CD4-positive, alpha-beta T cell treated with Interleukin-12 subunit alpha and Interleukin-12 subunit beta, for 1 hour (primary cell): ENCODE measurements around the gene NEGR1.

ENCODE experiments used
- DNase-seq: peaks from one replicate; pipeline ENCODE4 v3.0.0-alpha.2; 2020

The NEGR1 gene

GRCh38 chr1:71766748-71767147 lies 515.6 kb downstream of the NEGR1 start:
- no peak for DNase-seq

DNA sequence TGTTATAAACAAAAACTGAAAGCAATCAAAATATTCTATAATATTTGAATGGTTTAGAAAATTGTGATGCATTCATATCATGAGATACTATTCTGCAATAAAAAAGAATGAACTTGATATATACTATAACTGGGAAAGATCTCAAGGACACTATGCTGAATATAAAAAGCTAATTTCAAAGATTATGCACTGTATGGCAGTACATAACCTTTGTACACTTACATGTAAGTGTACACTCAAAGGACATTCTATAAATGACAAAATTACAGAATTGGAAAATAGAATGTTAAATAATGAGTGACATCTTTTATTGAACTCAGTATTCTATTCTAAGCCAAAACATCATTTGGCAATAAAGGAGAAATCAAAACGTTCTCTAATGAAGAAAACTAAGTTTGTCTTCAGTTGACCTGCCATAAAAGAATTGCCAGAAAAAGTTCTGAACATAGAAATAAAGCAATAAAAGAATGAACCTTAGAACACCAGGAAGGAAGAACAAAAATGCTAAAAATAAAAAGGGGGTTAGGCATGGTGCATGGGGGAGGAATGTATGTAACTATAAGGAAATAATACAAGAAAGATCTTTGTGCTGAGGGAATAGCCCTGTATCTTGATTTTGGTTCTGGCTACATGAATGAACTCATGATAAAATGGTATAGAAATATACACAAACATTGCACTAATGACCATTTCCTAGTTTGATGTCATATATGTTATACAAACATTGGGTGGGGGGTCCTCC lies 519.7 kb downstream of the NEGR1 start:
- DNase-seq: no peak

- DNase-seq: no peak
Observed at GRCh38 chr1:71755441-71755840, 526.9 kb downstream of the NEGR1 start.

- DNase-seq: no peak
Observed at GRCh38 chr1:71753746-71754145, 528.6 kb downstream of the NEGR1 start.

DNA sequence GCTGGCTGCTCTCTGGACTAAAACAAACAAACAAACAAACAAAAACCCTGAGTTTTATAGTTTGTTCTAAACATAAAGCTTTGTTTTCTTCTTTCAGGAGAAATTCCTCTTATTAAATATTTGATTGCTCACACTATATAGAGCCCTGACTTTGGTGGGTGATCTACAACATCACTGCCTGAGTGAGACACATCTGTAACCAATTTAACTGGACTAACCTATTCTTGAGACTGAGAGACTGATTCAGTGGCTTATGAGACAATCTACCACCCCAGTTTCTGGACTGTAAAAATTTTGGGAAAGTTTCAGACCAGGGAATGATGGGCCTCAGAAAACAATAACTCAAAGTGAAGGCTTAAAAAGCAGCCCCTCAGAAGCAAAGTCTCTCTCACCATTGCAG lies 537.0 kb downstream of the NEGR1 start:
- no peak for DNase-seq

DNA sequence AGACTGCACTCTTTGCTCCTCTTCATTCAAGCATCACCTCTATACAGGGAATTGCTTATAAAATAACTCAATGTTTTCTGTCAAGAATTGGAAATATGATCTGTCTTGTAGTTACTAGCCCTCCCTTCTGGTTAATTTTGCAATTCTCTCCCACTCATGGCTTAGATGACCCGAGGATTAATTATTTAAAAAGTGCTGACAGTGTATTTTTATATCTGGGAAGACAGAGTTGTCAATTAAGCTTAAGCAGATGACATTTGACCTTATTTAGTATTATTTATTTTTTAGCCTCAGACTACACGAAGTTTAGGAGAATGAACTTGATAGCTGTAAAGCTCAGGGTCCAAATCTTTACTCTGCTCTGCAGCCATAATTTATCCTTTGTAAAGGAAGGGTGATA lies 538.5 kb downstream of the NEGR1 start:
- DNase-seq: no peak

GRCh38 chr1:71738910-71739309 lies 543.4 kb downstream of the NEGR1 start:
- DNase-seq: no peak

DNA sequence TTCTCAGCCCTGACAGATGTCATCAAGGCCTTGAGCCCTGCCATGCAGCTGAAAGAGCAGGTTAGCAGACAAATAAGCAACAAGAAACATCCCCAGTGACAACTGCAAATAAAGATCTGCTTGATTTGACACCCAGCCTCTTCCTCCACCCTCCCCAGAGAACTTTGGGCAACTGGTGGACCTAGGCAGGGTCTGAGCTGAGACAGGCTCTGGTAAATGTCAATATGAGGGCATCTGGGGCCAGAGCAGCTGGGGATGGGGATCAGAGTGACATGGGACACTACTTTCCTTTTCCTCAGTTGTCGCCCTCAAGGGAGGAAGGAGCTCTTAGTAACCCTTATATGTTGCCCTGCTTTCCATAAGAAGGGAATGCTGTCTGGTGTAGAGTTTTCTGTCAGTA lies 544.1 kb downstream of the NEGR1 start:
- DNase-seq: no peak

DNA sequence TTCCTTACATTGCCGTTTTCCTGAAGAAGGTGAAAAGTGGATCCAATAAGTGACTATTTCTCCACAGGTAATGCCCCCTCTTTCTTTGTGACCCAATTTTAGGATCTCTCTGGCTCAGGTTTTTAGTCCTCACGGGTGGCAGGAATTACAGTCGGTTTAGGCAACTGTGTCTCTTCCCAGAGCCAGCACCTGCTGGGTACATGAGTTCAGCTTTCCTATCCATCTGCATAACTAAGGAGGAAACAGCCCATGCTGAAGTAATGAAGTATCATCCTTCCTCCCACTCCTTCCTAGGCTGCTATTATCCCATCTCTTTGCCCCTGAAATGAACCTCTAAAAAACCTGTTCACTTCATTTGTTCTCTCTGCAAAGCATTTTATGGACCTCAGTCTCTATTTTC lies 544.6 kb downstream of the NEGR1 start:
- no peak for DNase-seq

DNA sequence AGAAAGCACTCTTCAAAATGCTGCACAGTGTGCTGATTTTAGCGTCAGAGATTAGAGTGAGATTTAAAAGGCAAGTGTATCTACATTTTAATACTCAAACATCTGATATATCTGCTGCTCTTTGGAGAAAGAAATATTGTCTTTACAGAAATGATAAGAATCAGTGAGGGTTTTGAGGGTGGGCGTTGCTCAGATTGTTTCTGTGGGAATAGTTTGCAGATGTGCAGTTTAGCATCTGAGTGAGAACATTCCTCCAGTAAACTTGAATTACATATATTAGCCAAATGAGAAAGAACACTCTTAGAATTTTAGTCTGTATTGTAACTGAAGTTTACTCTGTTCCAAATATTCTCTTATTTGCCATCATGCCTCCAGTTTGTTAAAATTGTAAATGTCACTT lies 549.2 kb downstream of the NEGR1 start:
- no peak for DNase-seq

DNA sequence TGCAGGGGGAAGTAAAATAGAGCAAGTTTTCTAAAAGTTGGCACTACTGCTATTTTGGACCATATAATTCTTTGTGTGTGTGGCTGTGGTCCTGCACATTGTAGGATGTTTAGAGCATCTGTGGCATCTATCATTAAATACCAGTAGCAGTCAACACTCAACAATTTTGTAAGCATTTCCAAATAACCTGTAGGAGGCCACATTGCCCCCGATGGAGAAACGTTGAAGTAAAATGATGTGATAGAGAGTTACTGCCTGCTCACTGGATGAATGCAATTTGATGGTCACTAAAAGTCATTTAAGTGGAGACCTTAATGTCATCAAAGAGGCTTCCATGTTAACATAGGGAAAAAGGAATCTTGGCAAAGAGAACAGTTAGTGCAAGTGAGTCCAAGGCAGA lies 560.8 kb downstream of the NEGR1 start:
- no peak for DNase-seq

DNA sequence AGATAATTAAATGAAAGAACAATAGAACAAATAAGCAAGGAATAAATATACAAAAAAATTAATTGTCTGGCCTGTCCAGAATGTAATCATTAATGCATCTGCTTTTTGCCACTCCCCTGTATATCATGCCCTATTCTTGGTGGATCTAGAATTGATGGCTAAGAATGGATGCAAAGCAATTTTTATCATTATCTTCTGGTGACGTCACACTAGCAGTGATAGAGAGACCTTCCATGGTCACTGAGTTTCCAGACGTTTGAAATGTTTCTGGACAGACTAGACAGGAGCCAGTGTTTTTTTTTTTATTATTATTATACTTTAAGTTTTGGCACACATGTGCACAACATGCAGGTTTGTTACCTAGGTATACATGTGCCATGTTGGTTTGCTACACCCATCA lies 563.0 kb downstream of the NEGR1 start:
- no peak for DNase-seq

GRCh38 chr1:71717186-71717585 lies 565.2 kb downstream of the NEGR1 start:
- no peak for DNase-seq

GRCh38 chr1:71711456-71711855 lies 570.9 kb downstream of the NEGR1 start:
- no peak for DNase-seq

DNA sequence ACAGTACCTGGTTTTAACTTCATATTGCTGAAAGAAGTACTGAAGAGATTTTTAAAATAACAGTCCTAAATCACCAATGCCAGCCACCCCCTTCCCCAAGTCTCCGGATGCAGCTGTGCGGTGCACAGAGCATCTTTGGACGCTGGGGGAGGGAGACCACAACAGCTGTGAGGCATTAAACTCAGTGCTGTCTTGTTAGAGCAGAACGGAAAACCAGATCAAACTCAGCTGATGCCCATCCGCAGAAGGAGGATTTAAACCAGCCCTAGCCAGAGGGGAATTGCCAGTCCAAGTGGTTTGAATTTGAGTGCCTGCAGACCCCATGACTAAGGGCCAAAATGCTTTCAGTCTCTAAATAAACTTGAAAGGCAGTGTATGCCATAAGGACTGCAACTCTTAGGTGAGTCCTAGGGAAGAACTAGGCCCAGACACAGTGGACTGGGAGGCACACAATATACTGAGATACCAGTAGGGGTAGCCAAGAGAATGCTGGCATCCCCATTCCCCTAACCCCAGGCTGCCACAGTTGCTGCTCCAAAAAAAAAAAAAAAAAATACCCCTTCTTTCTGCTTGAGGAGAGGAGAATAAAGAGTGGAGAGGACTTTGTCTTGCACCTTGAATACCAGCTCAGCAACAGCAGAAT lies 576.2 kb downstream of the NEGR1 start:
- DNase-seq: no peak

DNA sequence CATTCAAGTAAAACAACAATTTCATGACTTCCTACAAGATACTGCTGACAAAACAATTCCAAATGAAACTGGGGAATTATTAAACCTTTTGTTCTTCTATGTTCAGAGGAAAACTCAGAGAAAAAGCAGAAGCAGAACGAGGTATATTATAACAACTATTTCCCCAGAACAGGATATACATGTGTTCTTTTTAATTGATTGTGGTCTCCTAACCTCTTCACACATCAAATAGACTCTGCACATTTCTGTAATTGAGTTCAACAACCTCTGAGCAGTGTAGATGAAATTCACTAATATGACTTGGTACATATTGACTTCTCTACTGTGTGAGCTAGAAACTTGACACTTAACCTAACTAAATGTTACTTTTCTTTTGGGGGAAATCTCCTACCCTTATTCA lies 584.2 kb downstream of the NEGR1 start:
- DNase-seq: no peak

GRCh38 chr1:71695821-71696220 lies 586.5 kb downstream of the NEGR1 start:
- DNase-seq: no peak

DNA sequence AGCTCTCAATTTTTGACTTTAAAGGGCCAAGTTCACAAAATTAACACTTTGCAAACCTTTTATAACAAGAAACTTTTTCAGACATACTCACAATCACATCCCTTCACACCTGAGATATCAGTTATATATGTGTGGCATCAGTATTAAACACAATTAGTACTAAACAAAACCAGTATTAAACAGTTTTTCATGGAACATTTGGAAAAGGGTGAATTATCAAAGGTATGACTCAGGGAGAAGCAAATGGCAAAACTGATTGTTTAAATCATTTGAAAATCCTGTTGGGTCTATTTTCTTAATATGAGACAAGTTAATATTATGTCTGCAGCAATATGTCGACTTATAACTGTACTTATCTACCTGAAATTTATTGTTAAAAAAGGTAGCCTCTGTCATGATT lies 587.3 kb downstream of the NEGR1 start:
- DNase-seq: no peak

DNA sequence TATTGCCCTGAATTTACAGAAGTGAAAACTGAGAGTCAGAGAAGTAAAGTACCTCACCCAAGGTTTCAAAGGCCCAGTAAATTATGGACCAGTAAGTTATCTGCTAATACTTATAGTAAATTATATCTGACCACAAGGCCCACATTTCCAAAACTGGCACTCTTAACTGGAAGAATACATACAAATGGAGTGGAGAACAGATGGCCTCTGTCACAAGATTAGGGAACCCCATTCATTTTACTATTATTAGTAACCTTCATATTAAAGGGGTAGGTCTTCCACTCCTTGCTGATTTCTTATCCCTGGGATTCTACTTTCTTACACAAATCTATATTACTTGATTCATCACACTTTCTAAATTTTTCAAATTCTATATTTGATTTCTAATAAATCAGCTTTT lies 588.8 kb downstream of the NEGR1 start:
- no peak for DNase-seq

DNA sequence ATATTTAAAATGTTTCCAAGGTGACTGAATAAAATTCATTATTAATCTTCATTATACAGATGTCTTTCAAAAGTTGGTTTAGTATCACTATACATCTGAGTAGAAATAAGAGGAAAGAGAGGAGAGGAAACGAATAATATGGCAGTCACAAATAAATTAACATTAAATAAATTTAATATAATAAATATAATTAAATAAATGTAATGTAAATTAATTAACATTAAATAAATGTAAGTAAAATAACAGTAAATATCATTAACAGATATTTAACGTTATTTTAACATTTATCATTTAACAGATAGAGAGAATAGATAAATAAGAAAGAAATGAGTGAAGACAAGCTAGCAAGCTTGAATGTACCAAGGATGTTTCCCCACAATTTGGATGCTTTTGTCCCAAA lies 592.7 kb downstream of the NEGR1 start:
- no peak for DNase-seq

DNA sequence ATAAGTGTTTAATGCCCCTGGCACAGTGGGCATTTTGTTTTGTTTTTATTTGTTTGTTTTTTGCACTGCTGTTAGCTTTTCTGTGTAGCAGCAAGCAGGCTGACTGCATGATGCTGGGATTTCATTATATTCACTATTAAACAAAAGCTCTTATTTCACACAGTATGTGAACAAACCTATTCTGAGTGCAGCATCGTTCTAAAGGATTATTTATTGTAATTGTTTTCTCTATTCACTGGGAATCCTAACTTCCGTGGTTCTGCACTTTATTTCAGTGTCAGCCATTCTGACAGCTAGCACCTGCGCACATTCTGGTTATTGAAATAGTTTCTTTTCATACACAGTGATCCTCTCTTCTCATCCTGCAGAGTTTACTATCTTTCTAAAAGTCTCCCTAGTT lies 595.0 kb downstream of the NEGR1 start:
- no peak for DNase-seq

DNA sequence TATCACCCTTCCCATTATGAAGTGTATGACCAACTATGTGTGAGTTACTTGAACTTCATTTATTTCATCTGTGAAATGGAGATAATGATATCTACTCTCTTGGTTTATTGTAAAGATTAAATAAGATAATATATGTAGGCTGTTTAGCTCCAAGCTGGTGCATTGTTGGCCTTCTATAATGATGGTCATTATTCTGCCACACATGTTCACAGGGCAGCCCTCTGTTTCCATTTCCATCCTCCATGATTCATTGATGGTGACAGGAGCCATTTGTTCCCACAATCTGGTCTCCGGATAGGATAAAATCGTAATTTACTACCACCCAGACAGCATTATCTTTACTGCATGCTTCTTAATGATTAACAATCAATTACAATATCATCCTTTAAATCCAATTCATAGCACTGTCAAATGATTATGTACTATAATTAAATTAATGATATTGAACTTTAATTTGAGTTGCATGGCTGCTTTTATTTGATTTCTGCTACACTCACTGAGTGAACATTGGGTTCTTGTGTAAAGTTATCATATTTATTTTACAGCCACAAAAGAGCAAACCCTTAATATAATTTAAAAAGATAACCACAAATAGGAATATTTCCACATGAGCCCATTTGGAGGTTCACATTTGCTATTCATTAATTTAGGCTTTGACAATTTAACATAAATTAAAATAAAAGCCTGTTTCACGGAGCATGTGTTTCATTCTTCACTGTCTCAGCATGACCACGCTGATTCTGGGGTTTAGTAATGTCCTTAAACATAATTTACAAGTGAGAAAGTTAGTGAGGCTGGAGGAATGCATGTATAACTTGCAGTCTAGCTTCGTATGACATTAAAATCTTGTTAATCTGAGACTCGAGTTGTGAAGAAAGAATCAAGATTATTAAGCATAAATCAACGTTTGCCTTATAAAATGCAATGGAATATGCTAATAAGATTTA lies 605.1 kb downstream of the NEGR1 start:
- DNase-seq: no peak

- DNase-seq: no peak
Observed at GRCh38 chr1:71668065-71668464, 614.3 kb downstream of the NEGR1 start.

- no peak for DNase-seq
Observed at GRCh38 chr1:71667216-71667615, 615.1 kb downstream of the NEGR1 start.
